SK-N-SH treated with all-trans-retinoic acid at 6 μM for 48 hours (cell line): ENCODE measurements around the gene LMAN2L.

Source experiments
- ATAC-seq: fragments of 200-7000 bp; cut with Tn5 transposase; 3 replicates; pipeline ENCODE4 v1.9.1; 2020; ENCODE audit warnings: mild to moderate bottlenecking, moderate library complexity
- ARNTL ChIP-seq: fragments of 450-650 bp; formaldehyde crosslinking; IDR thresholded peaks from 2 replicates; pipeline ENCODE4 v1.5.0; 2020; ENCODE audit warnings: low read depth, mild to moderate bottlenecking, moderate library complexity, borderline replicate concordance
- BACH2 ChIP-seq: fragments of 250-450 bp; sonication (Bioruptor Pico); IDR thresholded peaks from 2 replicates; pipeline ENCODE4 v1.9.0; 2021; ENCODE audit warnings: mild to moderate bottlenecking, borderline replicate concordance
- CREB5 ChIP-seq: fragments of 250-450 bp; sonication (Bioruptor Pico); IDR thresholded peaks from 2 replicates; pipeline ENCODE4 v1.5.1; 2020; ENCODE audit warnings: low read depth, mild to moderate bottlenecking, moderate library complexity
- CSDC2 ChIP-seq: fragments of 250-450 bp; sonication (Bioruptor Pico); IDR thresholded peaks from 2 replicates; pipeline ENCODE4 v1.5.0; 2020; ENCODE audit warnings: mild to moderate bottlenecking, moderate library complexity
- CSRNP3 ChIP-seq: fragments of 250-450 bp; sonication (Bioruptor Pico); IDR thresholded peaks from 2 replicates; pipeline ENCODE4 v1.5.1; 2021; ENCODE audit warnings: mild to moderate bottlenecking, moderate library complexity
- ESRRG ChIP-seq: fragments of 250-450 bp; sonication (Bioruptor Pico); IDR thresholded peaks from 2 replicates; pipeline ENCODE4 v1.6.1; 2021; ENCODE audit warnings: mild to moderate bottlenecking
- GLIS3 ChIP-seq: fragments of 250-450 bp; sonication (Bioruptor Pico); IDR thresholded peaks from 2 replicates; pipeline ENCODE4 v1.5.0; 2020; ENCODE audit warnings: mild to moderate bottlenecking, moderate library complexity
- ISL1 ChIP-seq: fragments of 250-450 bp; sonication (Bioruptor Pico); IDR thresholded peaks from 2 replicates; pipeline ENCODE4 v2.1.2; 2022; ENCODE audit warnings: mild to moderate bottlenecking, moderate library complexity
- OSR1 ChIP-seq: fragments of 250-450 bp; sonication (Bioruptor Pico); IDR thresholded peaks from 2 replicates; pipeline ENCODE4 v1.8.0; 2022; ENCODE audit warnings: moderate library complexity, mild to moderate bottlenecking, inconsistent platforms
- PATZ1 ChIP-seq: fragments of 250-450 bp; sonication (Bioruptor Pico); IDR thresholded peaks from 2 replicates; pipeline ENCODE4 v1.8.0; 2020; ENCODE audit warnings: mild to moderate bottlenecking, moderate library complexity, borderline replicate concordance
- POU6F1 ChIP-seq: fragments of 250-450 bp; sonication (Bioruptor Pico); IDR thresholded peaks from 2 replicates; pipeline ENCODE4 v1.8.0; 2021; ENCODE audit warnings: low read depth, mild to moderate bottlenecking, moderate library complexity, borderline replicate concordance
- PPARA ChIP-seq: fragments of 250-450 bp; sonication (Bioruptor Pico); IDR thresholded peaks from 2 replicates; pipeline ENCODE4 v1.5.0; 2020; ENCODE audit warnings: mild to moderate bottlenecking, borderline replicate concordance
- SNAI2 ChIP-seq: fragments of 250-450 bp; sonication (Bioruptor Pico); IDR thresholded peaks from 2 replicates; pipeline ENCODE4 v1.5.0; 2020; ENCODE audit warnings: mild to moderate bottlenecking, moderate library complexity
- TCF4 ChIP-seq: fragments of 250-450 bp; sonication (Bioruptor Pico); IDR thresholded peaks from 2 replicates; pipeline ENCODE4 v1.8.0; 2021; ENCODE audit warnings: mild to moderate bottlenecking, moderate library complexity, borderline replicate concordance
- TOX ChIP-seq: fragments of 250-450 bp; sonication (Bioruptor Pico); IDR thresholded peaks from 2 replicates; pipeline ENCODE4 v1.8.0; 2021; ENCODE audit warnings: mild to moderate bottlenecking, moderate library complexity, borderline replicate concordance
- TSHZ2 ChIP-seq: fragments of 250-450 bp; sonication (Bioruptor Pico); IDR thresholded peaks from 2 replicates; pipeline ENCODE4 v1.5.0; 2020; ENCODE audit warnings: mild to moderate bottlenecking, moderate library complexity
- ZC3H10 ChIP-seq: fragments of 250-450 bp; sonication (Bioruptor Pico); IDR thresholded peaks from 2 replicates; pipeline ENCODE4 v1.5.1; 2021; ENCODE audit warnings: mild to moderate bottlenecking, moderate library complexity
- ZFP3 ChIP-seq: fragments of 250-450 bp; sonication (Bioruptor Pico); IDR thresholded peaks from 2 replicates; pipeline ENCODE4 v1.5.0; 2020; ENCODE audit warnings: mild to moderate bottlenecking, moderate library complexity
- ZFP30 ChIP-seq: fragments of 450-650 bp; formaldehyde crosslinking; IDR thresholded peaks from 2 replicates; pipeline ENCODE4 v1.5.0; 2022; ENCODE audit warnings: mild to moderate bottlenecking, moderate library complexity
- ZNF565 ChIP-seq: fragments of 450-650 bp; formaldehyde crosslinking; conservative IDR thresholded peaks from 2 replicates; pipeline ENCODE4 v1.5.0; 2020; ENCODE audit warnings: low read depth, mild to moderate bottlenecking, moderate library complexity
- ZNF70 ChIP-seq: fragments of 450-650 bp; formaldehyde crosslinking; IDR thresholded peaks from 2 replicates; pipeline ENCODE4 v1.5.0; 2020; ENCODE audit warnings: mild to moderate bottlenecking, moderate library complexity
- ZNF8 ChIP-seq: fragments of 450-650 bp; formaldehyde crosslinking; IDR thresholded peaks from 2 replicates; pipeline ENCODE4 v1.5.0; 2020; ENCODE audit warnings: mild to moderate bottlenecking, moderate library complexity

Gene LMAN2L

GRCh38 chr2:96692094-96692971 is 47.5 kb downstream of the LMAN2L start:
- TF ChIP-seq SNAI2 (CRISPR knock-in tag) (no peak), TOX (CRISPR knock-in tag) (no peak), ESRRG (CRISPR knock-in tag) (no peak), CSDC2 (CRISPR knock-in tag) (no peak), CSRNP3 (CRISPR knock-in tag) (no peak)
- ATAC-seq: no peak

GRCh38 chr2:96691022-96691612 is 48.7 kb downstream of the LMAN2L start:
- TF ChIP-seq ZNF8 (CRISPR knock-in tag): no peak
- TF ChIP-seq ESRRG (CRISPR knock-in tag): no peak
- TF ChIP-seq OSR1: no peak
- no peak for TF ChIP-seq CREB5 (CRISPR knock-in tag)
- no peak for TF ChIP-seq ZFP3 (CRISPR knock-in tag)
- TF ChIP-seq SNAI2 (CRISPR knock-in tag): no peak
- TF ChIP-seq GLIS3 (CRISPR knock-in tag): no peak
- TF ChIP-seq ZC3H10 (CRISPR knock-in tag): no peak
- no peak for TF ChIP-seq PATZ1 (CRISPR knock-in tag)
- no peak for TF ChIP-seq TCF4
- TF ChIP-seq PPARA (CRISPR knock-in tag): no peak
- no peak for TF ChIP-seq BACH2 (CRISPR knock-in tag)
- TF ChIP-seq ISL1 (CRISPR knock-in tag): no peak
- no peak for TF ChIP-seq ZNF70 (CRISPR knock-in tag)
- TF ChIP-seq TOX (CRISPR knock-in tag): no peak
- TF ChIP-seq, all 23 proteins: peak for 0
- ATAC-seq: no peak

GRCh38 chr2:96690306-96691021 is 49.4 kb downstream of the LMAN2L start:
- no peak for ATAC-seq
- no peak for TF ChIP-seq TOX (CRISPR knock-in tag)
- TF ChIP-seq ZNF565 (CRISPR knock-in tag): no peak
- TF ChIP-seq ZFP3 (CRISPR knock-in tag): no peak
- TF ChIP-seq TCF4: no peak
- TF ChIP-seq ESRRG (CRISPR knock-in tag): no peak

- no peak for ATAC-seq
- TF ChIP-seq POU6F1 (no peak), ARNTL (no peak), ZFP30 (CRISPR knock-in tag) (no peak), ZC3H10 (CRISPR knock-in tag) (no peak), PATZ1 (CRISPR knock-in tag) (no peak), OSR1 (no peak), TSHZ2 (no peak), ZNF8 (CRISPR knock-in tag) (no peak), TOX (CRISPR knock-in tag) (no peak), CSDC2 (CRISPR knock-in tag) (no peak)
These were observed 50.4 kb downstream of the LMAN2L start for GRCh38 chr2:96689431-96689991.
